Activated CD8-positive, alpha-beta memory T cell treated with anti-CD3 and anti-CD28 coated beads for 1 hour (primary cell): Measurements from ENCODE around the gene IL19.
"Not testable (repeated sequence)": the region's sequence is repeated elsewhere in the genome, so short reads cannot be mapped to it uniquely, and the experiment has no call there.

Experiments used
- DNase-seq, 2 donors: peaks; one replicate each; pipeline ENCODE4 v3.0.0-alpha.2; 2020; ENCODE audit warnings: low read depth in 1 of 2; ENCODE audit errors: extremely low read depth in 1 of 2

IL19 gene

DNA sequence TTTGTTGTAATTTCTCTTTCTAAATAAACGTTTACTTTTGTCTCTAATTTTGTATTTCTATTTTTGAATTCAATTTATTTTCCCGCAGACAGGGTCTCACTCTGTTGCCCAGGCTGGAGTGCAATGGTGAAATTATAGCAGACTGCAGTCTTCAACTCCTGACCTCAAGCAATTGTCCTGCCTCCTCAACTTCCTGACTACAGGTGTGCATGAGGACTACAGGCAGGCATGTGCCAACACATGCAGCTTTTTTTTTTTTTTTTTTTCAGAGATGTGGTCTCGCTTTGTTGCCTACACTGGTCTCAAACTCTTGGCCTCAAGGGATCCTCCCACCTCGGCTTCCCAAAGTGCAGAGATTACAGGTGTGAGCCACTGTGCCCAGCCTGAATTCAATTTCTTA lies 58.2 kb downstream of the IL19 start:
- no peak for DNase-seq

DNA sequence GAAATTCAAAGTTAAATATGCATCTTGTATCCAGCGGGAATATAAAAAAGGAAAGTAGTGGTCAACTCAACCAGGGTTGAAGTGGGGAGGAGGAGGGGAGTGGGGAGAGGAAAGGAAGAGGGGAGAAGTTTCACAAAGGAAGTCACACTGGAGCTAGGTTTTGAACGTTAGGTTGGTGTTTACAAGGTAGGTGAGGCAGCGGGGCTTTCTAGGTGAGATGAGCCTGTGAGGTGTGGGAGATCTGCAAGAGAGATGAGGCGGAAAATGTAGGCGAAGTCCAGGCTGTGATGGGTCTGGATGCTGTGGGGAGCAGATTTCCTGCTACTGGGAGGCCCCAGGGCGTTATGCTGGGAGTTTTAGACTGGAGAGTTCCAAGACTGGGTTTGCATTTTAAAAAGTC lies 58.7 kb downstream of the IL19 start:
- no peak for DNase-seq

DNA sequence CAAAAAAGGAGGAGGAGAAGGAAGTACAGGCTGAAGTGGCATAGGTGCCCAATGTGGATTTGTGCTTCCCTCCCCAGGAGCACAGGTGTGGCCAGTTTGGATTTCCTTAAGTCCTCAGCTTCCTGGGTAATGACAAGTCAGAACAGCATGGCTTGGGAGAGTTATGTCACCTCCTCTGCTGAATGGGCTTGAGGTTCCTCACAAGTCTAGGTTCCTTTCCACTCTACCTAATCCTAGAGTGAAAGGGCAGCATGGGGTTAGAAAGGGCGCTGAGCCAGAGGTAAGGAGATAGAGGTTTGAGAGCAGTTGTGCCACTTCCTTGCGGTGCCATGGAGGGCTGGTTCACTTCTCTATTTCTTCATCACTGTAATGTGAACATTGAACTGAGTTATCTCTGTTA lies 59.3 kb downstream of the IL19 start:
- no peak for DNase-seq

DNA sequence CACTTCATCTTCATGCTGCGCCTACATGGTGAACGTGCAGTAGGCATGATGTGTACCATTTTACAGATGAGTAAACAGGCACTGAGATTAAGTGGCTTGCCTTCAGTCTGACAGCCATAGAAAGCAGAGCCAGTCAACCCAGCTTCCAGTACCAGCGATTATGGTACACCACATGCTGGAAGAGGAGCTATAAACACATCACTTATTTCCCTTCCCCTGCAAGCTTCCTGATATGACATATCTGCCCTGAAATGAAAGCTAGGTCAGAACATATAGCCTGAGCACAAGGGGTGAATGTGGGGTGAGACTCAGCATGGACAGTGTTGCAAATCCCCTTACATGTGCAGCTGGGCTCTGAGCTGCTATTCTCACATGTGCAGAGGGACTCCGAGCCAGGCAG lies 61.1 kb downstream of the IL19 start:
- DNase-seq: no peak

DNA sequence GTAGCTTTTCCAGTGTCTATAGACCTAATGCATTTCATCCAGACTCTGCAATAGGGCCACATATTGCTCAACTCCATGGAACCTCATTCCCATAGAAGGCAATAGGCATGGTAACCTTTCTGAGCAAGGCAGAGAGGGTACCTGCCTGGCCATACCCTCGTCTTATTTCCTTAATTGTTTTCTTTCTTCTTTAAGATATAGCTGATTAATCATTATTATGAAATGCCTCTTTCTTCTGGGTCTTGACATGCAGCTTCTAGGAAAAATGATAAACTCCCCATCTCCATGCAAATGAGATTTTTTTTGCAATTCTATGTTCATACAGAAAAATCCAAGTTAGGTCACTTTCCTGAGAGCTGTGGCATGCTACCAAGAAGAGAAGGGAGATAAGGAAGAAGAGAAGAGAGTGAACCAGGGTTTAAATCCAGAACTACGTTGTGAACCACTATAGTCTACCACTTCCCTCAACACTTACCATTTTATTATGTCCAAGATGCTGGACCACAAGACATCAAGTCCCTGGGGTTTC lies 61.8 kb downstream of the IL19 start:
- DNase-seq: no peak

DNA sequence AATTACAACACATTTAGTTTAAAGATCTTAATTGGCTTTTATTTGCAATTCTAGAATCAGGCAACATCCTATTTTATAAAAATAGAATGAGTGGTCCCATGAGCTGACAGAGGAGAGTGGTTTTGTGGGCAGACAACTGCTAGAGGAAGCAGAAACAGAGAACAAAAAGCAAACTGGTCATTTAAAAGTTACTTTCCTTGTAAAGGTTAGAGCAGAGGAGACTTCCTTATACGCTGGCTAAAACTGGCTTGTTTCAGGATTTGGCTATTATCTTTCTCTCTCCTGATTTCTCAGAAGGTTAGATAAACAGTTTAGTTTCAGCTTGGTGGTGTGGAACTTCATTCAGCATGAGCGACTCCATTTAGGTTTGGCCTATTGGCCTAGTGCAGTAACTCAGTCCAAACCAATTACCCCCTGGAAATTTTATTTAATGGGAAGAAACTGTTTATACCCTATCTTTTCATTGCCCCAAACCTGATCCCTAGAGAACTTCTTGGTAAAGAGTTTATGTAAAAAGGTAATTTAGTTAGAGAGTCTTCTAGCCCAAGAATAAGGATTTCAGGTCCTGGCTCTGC lies 62.6 kb downstream of the IL19 start:
- DNase-seq: no peak

DNA sequence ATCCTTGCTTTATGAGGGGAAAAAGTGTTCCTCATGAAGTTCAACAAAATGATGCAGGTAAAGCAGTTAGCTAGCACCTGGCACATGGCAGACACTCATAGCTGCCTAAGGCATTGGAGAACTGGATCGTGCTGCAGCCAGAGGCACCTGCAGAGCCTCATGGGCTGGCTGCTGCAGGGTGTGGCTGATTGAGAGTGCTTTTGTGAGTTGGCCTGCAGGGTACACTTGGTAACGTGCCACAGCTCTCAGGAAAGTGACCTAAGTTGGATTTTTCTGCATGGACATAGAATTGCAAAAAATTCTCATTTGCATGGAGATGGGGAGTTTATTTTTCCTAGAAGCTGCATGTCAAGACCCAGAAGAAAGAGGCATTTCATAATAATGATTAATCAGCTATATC lies 63.2 kb downstream of the IL19 start:
- no peak for DNase-seq

DNA sequence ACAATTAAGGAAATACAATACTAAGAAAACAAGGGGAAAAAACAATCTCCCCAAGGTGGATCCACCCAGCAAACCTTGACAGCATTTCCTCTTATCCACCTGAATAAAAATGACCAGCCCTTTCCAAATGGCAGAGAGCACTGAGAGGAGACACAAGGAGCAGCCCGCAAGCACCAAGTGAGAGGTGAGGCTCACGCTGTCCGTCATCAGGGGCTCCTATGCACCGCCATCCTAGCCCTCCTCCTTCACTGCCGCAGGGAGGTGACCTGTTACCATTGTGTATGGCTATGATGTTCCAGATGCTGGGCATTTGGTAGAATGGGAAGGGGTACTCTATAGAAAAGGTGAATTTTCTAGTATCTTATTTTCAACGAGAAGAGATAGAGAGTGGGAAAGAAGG lies 63.6 kb downstream of the IL19 start:
- DNase-seq: no peak

DNA sequence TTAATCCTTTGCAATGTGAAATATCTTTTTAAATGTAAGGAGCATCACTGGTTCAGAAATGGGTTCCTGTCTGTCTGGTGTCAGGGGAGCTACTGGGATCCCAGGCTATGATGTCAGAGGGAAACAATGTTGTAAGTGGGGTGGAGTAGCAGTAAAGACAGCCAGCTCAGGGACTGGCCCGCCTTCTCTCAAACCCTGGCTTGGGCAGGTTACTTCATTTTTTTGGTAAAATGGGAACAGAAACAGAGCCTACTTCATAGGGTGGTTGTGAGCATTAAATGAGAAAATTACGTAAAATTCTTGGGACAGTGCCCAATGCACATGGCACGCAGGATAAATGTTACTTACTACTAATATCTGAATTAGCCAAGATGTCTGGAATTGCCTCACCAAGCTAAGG lies 64.1 kb downstream of the IL19 start:
- DNase-seq: no peak

DNA sequence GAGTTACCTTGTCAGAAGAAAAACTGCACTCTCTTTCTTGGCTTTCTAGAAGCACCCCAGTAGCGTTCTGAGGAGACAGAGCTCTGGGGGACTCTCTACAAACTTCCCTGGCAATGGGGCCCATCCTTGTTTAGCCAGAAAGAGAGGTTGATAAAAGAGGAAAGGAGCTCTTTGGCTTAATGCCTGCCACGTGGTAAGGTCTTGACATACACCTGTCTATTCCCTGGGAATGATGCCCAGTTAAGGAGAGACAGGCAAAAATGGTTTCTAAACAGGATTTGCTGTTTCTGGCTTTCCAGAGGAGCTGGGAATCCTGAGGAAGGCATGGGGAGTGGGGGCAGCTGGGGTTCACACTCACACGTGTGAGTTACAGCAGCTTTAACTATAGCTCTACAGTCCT lies 64.6 kb downstream of the IL19 start:
- no peak for DNase-seq

DNA sequence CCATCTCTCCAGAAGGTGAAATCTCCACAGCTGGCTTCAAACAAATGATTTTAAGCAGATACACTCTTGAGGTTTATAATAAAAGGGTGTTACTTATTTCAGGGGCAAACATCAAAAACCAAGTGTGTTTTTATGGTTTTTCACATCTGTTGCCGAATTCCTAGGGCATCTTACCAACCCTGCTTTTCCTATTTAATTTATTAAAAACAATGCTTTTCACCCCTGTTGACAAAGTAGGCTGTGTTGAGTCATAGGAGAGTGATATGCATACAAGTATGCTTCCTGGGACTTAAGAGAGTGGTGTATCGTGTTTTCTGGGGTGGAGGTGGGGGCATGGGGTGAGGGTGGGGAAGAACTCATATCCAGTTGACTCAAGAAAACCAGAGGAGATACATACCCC lies 65.5 kb downstream of the IL19 start:
- DNase-seq: no peak

DNA sequence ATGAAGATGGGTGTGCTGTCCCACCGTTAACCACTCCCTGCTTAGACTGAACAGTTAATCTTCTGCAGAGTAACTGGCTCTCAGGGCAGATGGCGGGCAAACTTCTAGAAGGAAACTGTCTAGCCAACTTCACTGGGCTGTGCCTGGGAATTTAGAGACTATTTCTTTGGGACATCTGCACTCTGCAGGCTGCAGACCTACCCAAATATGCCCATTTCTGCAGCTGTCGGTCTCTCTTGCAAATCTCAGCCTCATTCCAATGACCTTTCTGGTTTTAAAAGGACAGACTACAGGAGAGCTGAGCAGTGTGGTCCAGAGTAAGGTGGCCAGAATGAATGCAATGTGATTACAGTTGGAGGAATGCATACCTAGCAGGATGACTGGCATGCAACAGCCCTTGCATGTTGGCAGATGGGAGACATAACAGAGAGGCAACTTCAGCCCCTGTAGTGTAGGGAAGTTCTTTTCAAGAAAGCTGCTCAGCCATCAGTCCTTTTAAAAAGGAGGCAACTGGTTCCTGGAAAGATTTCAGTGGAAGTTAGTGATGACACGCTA lies 68.5 kb downstream of the IL19 start:
- no peak for DNase-seq

DNA sequence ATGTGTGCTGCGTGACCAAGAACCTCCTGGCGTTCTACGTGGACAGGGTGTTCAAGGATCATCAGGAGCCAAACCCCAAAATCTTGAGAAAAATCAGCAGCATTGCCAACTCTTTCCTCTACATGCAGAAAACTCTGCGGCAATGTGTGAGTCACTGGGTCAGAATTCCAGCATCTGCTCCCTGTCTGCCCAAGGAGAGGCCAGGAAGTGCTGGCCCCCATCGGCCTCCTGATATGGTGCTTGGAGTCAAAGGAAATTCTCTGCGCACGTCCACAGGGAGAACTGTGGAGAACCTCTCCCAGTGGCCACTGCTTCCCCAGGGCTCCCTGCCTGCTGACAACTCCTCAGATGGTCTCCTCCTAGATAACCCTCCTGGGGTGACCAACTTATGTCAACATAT lies 69.3 kb downstream of the IL19 start:
- DNase-seq: no peak

DNA sequence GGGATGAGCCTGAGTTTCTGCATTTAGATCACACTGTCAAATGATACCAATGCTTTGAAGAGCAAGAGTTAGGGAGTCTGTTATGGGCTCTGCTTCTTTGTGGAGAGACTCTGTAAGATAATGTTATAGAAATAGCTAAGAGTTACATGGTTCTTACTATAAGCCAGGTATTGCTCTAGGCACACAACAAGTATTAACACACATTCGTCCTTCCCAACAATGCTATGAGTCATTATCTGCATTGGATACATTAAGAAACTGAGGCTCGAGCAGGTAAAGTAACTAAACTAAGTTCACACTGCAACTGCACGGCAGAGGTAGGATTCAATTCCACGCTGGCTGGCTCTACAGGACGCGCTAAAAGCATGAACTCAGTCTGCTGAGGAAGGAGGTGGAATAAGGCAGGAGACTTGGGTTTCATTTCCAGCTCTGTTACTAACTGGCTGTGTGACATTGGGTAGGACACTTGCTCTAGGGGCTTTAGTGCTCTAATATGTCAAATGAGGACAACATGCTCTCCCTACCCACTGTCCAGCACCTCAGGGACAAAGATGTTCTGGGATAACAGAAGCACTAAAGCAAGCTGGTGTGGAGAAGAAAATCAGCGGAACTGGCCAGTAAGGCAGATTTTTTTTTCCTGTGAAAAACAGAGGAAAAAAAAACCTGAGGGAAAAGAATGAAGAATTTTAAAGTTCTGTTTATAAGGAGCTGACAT lies 71.2 kb downstream of the IL19 start:
- no peak for DNase-seq

DNA sequence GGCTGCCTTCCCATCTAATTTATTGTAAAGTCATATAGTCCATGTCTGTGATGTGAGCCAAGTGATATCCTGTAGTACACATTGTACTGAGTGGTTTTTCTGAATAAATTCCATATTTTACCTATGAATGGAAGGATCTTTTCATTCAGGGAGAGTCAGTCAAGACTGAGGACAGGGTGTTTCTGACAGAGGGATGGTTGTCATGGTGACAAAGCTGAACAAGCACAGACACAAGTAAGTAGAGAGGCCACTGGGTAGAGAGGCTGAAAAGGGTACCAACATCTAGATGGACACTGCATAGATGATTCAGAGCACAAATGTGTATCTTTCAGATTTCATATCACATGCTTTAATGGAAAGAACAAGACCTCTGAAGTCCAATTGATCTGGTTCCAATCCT lies 72.3 kb downstream of the IL19 start:
- DNase-seq: no peak

DNA sequence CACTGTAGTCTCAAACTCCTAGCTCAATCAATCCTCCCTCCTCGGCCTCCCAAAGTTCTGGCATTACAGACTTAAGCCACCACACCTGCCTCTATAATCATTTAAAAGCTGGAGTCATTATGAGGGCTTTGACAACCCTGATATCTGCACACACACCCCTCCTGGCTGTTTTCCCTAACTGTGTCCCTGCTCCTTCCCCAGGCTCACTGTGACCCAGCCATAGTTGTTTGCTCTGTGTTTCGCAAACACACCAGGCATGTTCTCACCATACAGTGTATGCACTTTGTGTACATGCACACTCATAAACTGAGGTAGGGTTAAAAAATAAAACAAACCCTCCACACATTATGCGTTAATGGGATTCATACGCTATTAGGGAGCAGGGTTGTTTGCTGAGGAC lies 73.1 kb downstream of the IL19 start:
- DNase-seq: no peak

DNA sequence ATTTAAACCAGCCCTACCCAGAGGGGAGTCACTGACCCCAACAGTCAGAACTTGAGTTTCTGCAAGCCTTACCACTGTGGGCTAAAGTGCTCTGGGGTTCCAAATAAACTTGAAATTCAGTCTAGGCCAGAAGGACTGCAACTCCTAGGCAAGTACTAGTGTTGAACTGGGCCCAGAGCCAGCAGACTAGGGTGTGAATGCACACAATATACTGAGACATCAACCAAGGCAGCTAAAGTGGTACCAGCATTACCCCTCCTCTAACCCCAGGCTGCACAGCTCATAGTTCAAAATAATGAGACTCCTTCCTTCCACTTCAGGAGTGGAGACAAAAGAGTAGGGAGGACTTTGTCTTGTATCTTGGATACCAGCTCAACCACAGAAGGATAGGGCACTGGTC lies 75.9 kb downstream of the IL19 start:
- DNase-seq: no peak

DNA sequence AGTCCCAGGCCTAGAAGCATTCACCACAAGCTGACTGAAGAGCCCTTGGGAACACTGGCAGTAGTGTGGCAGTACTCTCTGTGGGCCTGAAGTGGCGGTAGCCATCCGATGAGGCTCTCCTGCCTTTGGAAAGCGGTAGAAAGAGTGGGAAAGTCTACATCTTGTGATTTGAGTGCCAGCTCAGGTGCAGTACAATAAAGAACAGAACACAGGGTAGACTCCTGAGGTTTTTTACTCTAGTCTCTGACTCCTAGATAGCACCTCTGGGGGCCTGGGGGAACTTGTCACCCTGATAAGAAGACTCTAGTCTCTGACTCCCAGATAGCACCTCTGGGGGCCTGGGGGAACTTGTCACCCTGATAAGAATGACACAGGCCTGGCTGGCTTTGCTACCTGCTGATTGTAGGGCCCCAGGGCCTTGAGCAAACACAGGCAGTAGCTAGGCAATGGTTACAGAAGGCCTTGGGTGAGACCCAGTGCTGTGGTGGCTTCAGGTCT lies 76.8 kb downstream of the IL19 start:
- DNase-seq: no peak

DNA sequence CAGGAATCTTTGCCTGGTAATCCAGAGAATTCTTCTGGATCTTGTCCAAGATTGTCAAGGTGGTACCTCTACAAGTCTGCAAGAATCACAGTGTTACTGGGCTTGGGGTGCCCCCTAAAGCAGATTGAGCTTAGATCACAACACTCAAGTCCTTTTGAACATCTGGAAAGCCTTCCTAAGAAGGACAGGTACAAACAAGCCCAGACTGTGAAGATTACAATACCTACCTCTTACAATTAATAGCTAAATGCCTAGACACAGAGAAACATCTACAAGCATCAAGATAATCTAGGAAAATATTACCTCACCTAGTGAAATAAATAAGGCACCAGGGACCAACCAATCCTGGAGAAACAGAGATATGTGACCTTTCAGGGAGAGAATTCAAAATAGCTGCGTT lies 77.4 kb downstream of the IL19 start:
- no peak for DNase-seq

DNA sequence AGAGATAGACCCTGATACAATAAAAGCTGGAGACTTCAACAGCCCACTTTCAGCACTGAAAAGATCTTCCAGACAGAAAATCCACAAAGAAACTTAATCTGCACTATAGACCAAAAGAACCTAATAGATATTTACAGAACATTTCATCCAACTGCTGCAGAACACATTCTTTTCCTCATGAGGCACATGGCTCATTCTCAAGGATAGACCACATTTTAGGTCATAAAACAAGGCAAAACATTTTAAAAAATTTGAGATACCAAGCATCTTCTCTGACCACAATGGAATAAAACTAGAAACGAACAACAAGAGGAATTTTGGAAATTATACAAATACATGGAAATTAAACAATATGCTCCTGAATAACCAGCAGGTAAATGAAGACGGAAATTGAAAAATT lies 79.8 kb downstream of the IL19 start:
- no peak for DNase-seq

DNA sequence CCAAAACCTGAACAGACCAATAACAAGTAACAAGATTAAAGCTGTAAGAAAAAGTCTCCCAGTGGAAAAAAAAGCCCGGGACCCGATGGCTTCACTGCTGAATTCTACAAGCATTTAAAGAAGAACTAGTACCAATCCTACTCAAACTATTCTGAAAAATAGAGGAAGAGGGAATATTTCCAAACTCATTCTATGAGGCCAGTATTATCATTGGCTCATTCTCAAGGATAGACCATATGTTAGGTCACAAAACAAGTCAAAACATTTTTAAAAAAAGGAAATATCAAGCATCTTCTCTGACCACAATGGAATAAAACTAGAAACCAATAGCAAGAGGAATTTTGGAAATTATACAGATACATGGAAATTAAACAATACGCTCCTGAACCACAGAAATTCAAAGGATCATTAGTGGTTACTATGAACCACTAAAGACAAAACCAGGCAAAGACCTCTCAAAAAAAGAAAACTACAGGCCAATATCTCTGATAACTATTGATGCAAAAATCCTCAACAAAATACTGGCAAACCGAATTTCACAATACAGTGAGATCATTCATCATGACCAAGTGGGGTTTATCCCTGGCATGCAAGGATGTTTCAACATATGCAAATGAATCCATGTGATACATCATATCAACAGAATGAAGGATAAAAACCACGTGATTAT lies 80.9 kb downstream of the IL19 start:
- no peak for DNase-seq

DNA sequence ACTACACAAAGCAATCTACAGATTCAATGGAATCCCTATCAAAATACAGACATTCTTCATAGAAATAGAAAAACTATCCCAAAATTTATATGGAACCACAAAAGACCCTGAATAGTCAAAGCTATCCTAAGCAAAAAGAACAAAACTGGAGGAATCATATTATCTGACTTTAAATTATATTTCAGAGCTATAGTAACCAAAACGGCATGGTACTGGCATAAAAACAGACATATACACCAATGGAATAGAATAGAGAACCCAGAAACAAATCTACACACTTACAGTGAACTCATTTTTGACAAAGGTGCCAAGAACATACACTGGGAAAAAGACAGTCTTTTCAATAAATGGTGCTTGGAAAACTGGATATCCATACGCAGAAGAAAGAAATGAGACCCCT lies 82.1 kb downstream of the IL19 start:
- DNase-seq: not testable (repeated sequence)
